HG03354 (cell line): Measurements from ENCODE around the gene SLC13A5.

Source experiments
- ATAC-seq: cut with Tn5 transposase; IDR thresholded peaks from one replicate; pipeline ENCODE4 v1.9.1; 2021; ENCODE audit warnings: mild to moderate bottlenecking; ENCODE audit not compliant: unreplicated experiment, poor library complexity, severe bottlenecking

The SLC13A5 gene

GRCh38 chr17:6690641-6691040 is 22.5 kb downstream of the SLC13A5 start:
- no peak for ATAC-seq

GRCh38 chr17:6688944-6689343 is 24.2 kb downstream of the SLC13A5 start:
- no peak for ATAC-seq

- no peak for ATAC-seq
Measured at GRCh38 chr17:6686026-6686425, 27.1 kb downstream of the SLC13A5 start.

GRCh38 chr17:6684881-6685767 is 28.0 kb downstream of the SLC13A5 start:
- no peak for ATAC-seq

- no peak for ATAC-seq
Measured at GRCh38 chr17:6684460-6684783, 28.7 kb downstream of the SLC13A5 start.

- no peak for ATAC-seq
Measured at GRCh38 chr17:6683730-6684459, 29.3 kb downstream of the SLC13A5 start.

- no peak for ATAC-seq
Measured at GRCh38 chr17:6683081-6683684, 30.0 kb downstream of the SLC13A5 start.

- ATAC-seq = no peak
Measured at GRCh38 chr17:6682339-6682738, 30.8 kb downstream of the SLC13A5 start.

- ATAC-seq = no peak
Measured at GRCh38 chr17:6681671-6682070, 31.5 kb downstream of the SLC13A5 start.

GRCh38 chr17:6681176-6681575 is 32.0 kb downstream of the SLC13A5 start:
- no peak for ATAC-seq

DNA sequence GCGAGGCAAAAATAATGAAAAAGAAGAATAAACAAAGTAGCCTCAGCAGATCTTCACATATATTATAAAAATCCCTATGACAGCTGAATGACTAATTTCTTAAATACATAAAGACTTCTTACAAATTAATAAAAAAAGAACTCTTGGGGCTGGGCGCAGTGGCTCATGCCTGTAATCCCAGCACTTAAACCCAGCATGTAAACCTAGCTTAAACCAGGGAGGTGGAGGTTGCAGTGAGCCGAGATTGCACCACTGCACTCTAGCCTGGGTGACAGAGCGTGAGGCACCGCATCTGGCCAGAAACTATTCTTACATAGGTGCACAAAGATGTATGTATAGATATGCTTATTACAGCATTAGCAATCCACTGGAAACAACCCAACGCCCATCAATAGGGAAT is 33.9 kb downstream of the SLC13A5 start:
- no peak for ATAC-seq

GRCh38 chr17:6677946-6678345 is 35.2 kb downstream of the SLC13A5 start:
- no peak for ATAC-seq

GRCh38 chr17:6677158-6677831 is 35.9 kb downstream of the SLC13A5 start:
- ATAC-seq = no peak

- no peak for ATAC-seq
Measured at GRCh38 chr17:6676802-6677157, 36.4 kb downstream of the SLC13A5 start.

GRCh38 chr17:6675201-6675825 is 37.9 kb downstream of the SLC13A5 start:
- ATAC-seq = no peak

DNA sequence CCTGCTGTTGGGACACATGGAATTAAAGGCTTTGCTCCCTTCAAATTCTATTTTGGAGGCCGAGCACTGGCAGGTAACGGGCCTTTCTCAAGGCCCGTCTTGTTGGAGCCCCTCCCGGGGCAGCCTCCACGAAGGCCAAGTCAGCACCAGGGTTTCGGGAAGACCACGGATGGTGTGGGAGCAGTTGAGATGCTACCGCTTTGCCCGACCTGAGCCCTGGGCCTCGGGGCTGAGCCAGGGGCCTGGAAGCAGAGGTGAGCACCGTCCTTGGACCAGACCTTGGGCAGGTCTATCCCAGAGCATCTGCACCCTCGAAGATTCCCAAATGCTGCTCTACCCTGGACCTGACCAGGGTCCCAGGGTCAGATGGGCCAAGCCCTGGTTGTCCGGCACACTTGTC is 38.6 kb downstream of the SLC13A5 start:
- no peak for ATAC-seq

- no peak for ATAC-seq
Measured at GRCh38 chr17:6671431-6671830, 41.7 kb downstream of the SLC13A5 start.

DNA sequence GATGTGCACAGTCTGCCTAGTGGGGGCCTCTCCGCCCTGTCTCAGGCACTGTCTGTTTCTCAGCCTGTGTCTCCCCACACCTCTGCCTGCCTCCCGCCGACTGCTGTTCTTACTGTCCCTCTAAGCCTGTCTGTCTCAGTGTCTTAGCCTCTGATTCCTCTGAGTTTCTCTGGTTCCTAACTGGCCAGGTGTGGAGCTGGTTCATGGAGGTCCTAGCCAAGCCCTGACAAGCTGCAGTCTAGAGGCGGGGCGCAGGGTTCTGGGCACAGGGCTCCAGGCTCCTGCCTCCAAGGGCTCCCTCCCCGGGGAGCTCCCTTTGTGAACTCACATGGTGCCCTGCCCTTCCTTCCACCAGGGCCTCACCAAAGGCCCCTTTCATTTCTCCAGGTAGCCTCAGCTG is 42.2 kb downstream of the SLC13A5 start:
- no peak for ATAC-seq

GRCh38 chr17:6670571-6670970 is 42.6 kb downstream of the SLC13A5 start:
- no peak for ATAC-seq
